ENCODE measurements around the gene IMPA2. TPM values are rescaled to one million over a fixed set of nuclear protein-coding genes. Genes with fewer than 3 reads are reported as not detected.
"Not testable (repeated sequence)": the region's sequence is repeated elsewhere in the genome, so short reads cannot be mapped to it uniquely, and the experiment has no call there.

Gene IMPA2
- total RNA-seq, 1 experiment from 2014 or later = 37.6 TPM

- intact Hi-C loops (cut with micrococcal nuclease; ENCODE audit: unreplicated experiment) (loop anchor here (1.0 to 10.0 kb wide), 2 partner anchors 100 to 383 kb away; no protein-coding TSS in a partner anchor), in situ Hi-C loops (cut with HindIII; ENCODE audit: low pct_unique_long_range_greater_than_20kb, low sequenced_read_pairs) (no loop called here)
- DNase-seq (ENCODE audit: low read depth, low spot score) (no peak), ATAC-seq (peak; percentile 13)
- CTCF ChIA-PET = interaction anchor here (0.6 to 1.5 kb wide), 6 partner anchors 27 to 270 kb away, joined by 3 to 13 read pairs (median 4); partner anchors contain the start of gene IMPA2
- TF ChIP-seq POLR2AphosphoS5 (IDR thresholded peaks at IDR 0.05; ENCODE audit: low read depth, low read length) (no peak), REST (IDR thresholded peaks at IDR 0.05; ENCODE audit: insufficient read depth in 1 of 2, low read depth in 2 of 2, low read length in 1 of 2) (no peak), TCF7L2 (IDR thresholded peaks at IDR 0.05; ENCODE audit: low read depth, low read length) (no peak), CTCF (IDR thresholded peaks at IDR 0.05) (no peak), SIN3A (IDR thresholded peaks at IDR 0.05; ENCODE audit: borderline replicate concordance, insufficient read depth, low read depth, low read length) (no peak)
- no TSS peak for BruUV-seq (replicated peaks)
- Histone ChIP-seq H3K27ac (ENCODE audit: low read length) (no peak overlapping the region), H3K36me3 (ENCODE audit: control insufficient read depth, insufficient read depth, low read length) (no peaks in the 10 kb centered on the region), H3K27me3 (ENCODE audit: control insufficient read depth, insufficient read depth, low read length) (no peaks in the 10 kb centered on the region), H3K9me3 (ENCODE audit: control insufficient read depth, insufficient read depth, low read depth, low read length) (no peaks in the 10 kb centered on the region), H3K4me1 (ENCODE audit: control insufficient read depth, insufficient read depth, low read length) (no peaks in the 10 kb centered on the region), H3K4me3 (ENCODE audit: low read depth in 2 of 2, low read length in 2 of 2) (peak overlapping the region; percentile 49 to 53)
- POLR2A ChIA-PET = no interaction called here
Observed at GRCh38 chr18:12038082-12038638, 56.9 kb downstream of the IMPA2 start.

GRCh38 chr18:12038639-12039539 is 57.6 kb downstream of the IMPA2 start:
- in situ Hi-C loops (cut with HindIII; ENCODE audit: low pct_unique_long_range_greater_than_20kb, low sequenced_read_pairs) = no loop called here
- Histone ChIP-seq H3K27me3 (ENCODE audit: control insufficient read depth, insufficient read depth, low read length) (no peaks in the 10 kb centered on the region), H3K4me1 (ENCODE audit: control insufficient read depth, insufficient read depth, low read length) (no peaks in the 10 kb centered on the region), H3K4me3 (ENCODE audit: low read depth in 2 of 2, low read length in 2 of 2) (peak overlapping the region; percentile 49 to 53), H3K36me3 (ENCODE audit: control insufficient read depth, insufficient read depth, low read length) (no peaks in the 10 kb centered on the region), H3K27ac (ENCODE audit: low read length) (peak overlapping the region; percentile 63; the same call in 1 of the 2 replicates), H3K9me3 (ENCODE audit: control insufficient read depth, insufficient read depth, low read depth, low read length) (no peaks in the 10 kb centered on the region)
- TF ChIP-seq SIN3A (IDR thresholded peaks at IDR 0.05; ENCODE audit: borderline replicate concordance, insufficient read depth, low read depth, low read length) = no peak
- peak; percentile 98 for TF ChIP-seq CTCF (IDR thresholded peaks at IDR 0.05)
- 0 out of 4 replicates have a peak, but pooled peaks of 1 of the 2 experiments have one; percentile 24 for TF ChIP-seq REST (IDR thresholded peaks at IDR 0.05; ENCODE audit: insufficient read depth in 1 of 2, low read depth in 2 of 2, low read length in 1 of 2)
- no peak for TF ChIP-seq TCF7L2 (IDR thresholded peaks at IDR 0.05; ENCODE audit: low read depth, low read length)
- TF ChIP-seq POLR2AphosphoS5 (IDR thresholded peaks at IDR 0.05; ENCODE audit: low read depth, low read length) = no peak
- DNase-seq (ENCODE audit: low read depth, low spot score) (peak; percentile 57), ATAC-seq (peak; percentile 98)
- no TSS peak for BruUV-seq (replicated peaks)
- intact Hi-C loops (cut with micrococcal nuclease; ENCODE audit: unreplicated experiment) = loop anchor here (1.0 to 10.0 kb wide), 2 partner anchors 101 to 384 kb away; no protein-coding TSS in a partner anchor
- ChIA-PET CTCF (interaction anchor here (0.5 to 1.5 kb wide), 10 partner anchors 27 to 275 kb away, joined by 3 to 13 read pairs (median 3); partner anchors contain the start of gene IMPA2), POLR2A (no interaction called here)

GRCh38 chr18:12039540-12039930 is 58.2 kb downstream of the IMPA2 start:
- H3K9me3 ChIP-seq (ENCODE audit: control insufficient read depth, insufficient read depth, low read depth, low read length); H3K27ac ChIP-seq (ENCODE audit: low read length); H3K4me3 ChIP-seq (ENCODE audit: low read depth in 2 of 2, low read length in 2 of 2); BruUV-seq (replicated peaks); H3K27me3 ChIP-seq (ENCODE audit: control insufficient read depth, insufficient read depth, low read length); H3K36me3 ChIP-seq (ENCODE audit: control insufficient read depth, insufficient read depth, low read length); ATAC-seq; POLR2A ChIA-PET; DNase-seq (ENCODE audit: low read depth, low spot score); H3K4me1 ChIP-seq (ENCODE audit: control insufficient read depth, insufficient read depth, low read length); in situ Hi-C loops (cut with HindIII; ENCODE audit: low pct_unique_long_range_greater_than_20kb, low sequenced_read_pairs): not testable (repeated sequence)
- CTCF ChIA-PET = interaction anchor here (0.5 to 1.5 kb wide), 7 partner anchors 41 to 275 kb away, joined by 3 to 13 read pairs (median 3); no protein-coding TSS in a partner anchor
- intact Hi-C loops (cut with micrococcal nuclease; ENCODE audit: unreplicated experiment) = loop anchor here (10.0 kb wide), 1 partner anchor 385 kb away; no protein-coding TSS in a partner anchor
